SK-N-MC (cell line): ENCODE results near the gene CAMKMT.

ENCODE experiments used
- DNase-seq: peaks from one replicate; pipeline ENCODE4 v3.0.0-alpha.2; 2011; ENCODE audit warnings: low read depth, low spot score
- H3K27ac ChIP-seq: fragments of 200-600 bp; sonication (generic); 2 replicates; pipeline ENCODE4 v1.5.1; 2016; ENCODE audit warnings: mixed run types
- H3K36me3 ChIP-seq: fragments of 200-600 bp; sonication (generic); 2 replicates; pipeline ENCODE4 v1.6.1; 2017; ENCODE audit warnings: antibody characterized with exemption, low read length, mixed read lengths; ENCODE audit not compliant: insufficient read depth
- H3K4me3 ChIP-seq: fragments of 200-600 bp; sonication (generic); 2 replicates; pipeline ENCODE4 v1.5.1; 2016
- H3K9ac ChIP-seq: fragments of 200-600 bp; sonication (generic); 2 replicates; pipeline ENCODE4 v1.8.0; 2017; ENCODE audit warnings: mixed run types, mixed read lengths; ENCODE audit not compliant: insufficient read length
- H3K9me3 ChIP-seq: fragments of 200-600 bp; sonication (generic); 2 replicates; pipeline ENCODE4 v1.6.1; 2017; ENCODE audit warnings: low read depth, mild to moderate bottlenecking, antibody characterized with exemption, low read length, moderate library complexity, mixed read lengths
- EZH2 ChIP-seq: fragments of 200-600 bp; sonication (generic); IDR thresholded peaks from one replicate; pipeline ENCODE4 v1.6.1; 2017; ENCODE audit warnings: antibody characterized with exemption
- FOXP2 ChIP-seq: optimal IDR thresholded peaks from 2 replicates; pipeline ENCODE3; 2011; ENCODE audit warnings: mild to moderate bottlenecking, moderate library complexity; ENCODE audit not compliant: insufficient read depth; ENCODE audit errors: extremely low read length, control extremely low read depth
- POLR2AphosphoS5 ChIP-seq: IDR thresholded peaks from 2 replicates; pipeline ENCODE4 v1.6.1; 2012; ENCODE audit warnings: mild to moderate bottlenecking, low read depth, low read length, borderline replicate concordance

CAMKMT gene

DNA sequence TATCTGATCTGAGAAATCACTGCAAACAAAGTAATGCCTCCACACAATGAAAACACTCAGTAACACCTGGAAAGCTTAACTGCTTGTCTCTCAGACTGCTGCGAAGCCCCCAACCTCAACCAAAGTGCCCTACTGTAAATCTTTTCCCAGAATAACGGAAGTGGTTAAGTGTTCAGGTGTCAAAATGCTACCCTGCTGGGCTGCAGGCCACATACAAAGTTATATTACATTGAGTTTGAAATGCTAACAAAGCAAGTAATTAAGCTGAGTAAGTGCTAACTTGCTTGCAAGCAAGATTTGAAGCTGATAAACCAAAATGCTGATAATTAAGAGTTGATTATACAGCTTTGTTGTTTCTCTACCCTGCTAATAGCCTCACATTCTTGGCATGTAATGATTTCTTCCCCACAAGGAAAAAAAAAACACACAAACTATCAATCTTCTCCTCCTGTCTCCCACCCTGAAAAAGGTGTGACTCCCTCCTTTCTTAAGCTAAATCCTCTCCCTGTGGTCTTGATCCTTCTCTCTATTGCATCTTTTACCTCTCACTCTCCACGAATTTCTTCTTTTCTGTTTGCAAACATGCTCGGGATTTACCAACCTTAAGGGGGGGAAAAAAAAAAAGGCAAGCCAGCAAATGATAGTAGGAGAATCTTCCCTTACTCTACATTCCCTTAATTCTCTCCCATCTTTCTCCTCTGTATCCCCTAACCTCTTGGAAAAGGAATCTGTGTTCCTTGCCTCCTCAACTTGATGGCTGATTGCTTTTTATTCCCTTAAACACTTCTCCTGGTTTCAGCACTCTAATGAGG, 312.9 kb downstream of the CAMKMT start:
- Histone ChIP-seq H3K36me3 (no peaks in the 10 kb centered on the region), H3K27ac (no peak overlapping the region), H3K9me3 (no peaks in the 10 kb centered on the region), H3K9ac (no peak overlapping the region), H3K4me3 (no peak overlapping the region)
- TF ChIP-seq FOXP2, result no peak
- no peak; the same call in 1 of the 2 replicates for TF ChIP-seq POLR2AphosphoS5
- TF ChIP-seq EZH2, result no peak
- DNase-seq, result no peak

DNA sequence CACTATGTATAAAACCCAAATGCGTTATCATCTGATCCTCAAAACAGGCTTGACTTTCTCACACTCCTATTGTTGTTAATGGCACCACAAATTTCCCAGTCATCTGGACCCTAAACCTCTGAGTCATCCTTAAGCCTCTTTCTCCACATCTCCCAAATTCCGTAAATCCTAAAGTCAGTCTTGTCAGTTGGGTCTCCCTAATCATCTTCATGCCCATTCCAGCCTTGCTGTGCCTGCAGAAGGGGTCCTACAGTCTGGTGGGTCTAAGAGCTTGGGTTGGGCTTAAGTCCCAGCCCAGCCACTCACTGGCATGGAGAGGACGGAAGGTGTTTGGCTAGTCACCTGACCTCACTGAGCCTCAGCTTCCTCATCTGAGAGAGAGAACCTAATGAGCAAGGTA, 314.6 kb downstream of the CAMKMT start:
- DNase-seq, result no peak
- no peaks in the 10 kb centered on the region for H3K36me3 ChIP-seq
- no peak overlapping the region for H3K4me3 ChIP-seq
- H3K9ac ChIP-seq, result no peak overlapping the region
- TF ChIP-seq EZH2, result no peak
- no peak for TF ChIP-seq FOXP2
- no peak for TF ChIP-seq POLR2AphosphoS5
- no peak overlapping the region for H3K27ac ChIP-seq
- H3K9me3 ChIP-seq, result no peaks in the 10 kb centered on the region

DNA sequence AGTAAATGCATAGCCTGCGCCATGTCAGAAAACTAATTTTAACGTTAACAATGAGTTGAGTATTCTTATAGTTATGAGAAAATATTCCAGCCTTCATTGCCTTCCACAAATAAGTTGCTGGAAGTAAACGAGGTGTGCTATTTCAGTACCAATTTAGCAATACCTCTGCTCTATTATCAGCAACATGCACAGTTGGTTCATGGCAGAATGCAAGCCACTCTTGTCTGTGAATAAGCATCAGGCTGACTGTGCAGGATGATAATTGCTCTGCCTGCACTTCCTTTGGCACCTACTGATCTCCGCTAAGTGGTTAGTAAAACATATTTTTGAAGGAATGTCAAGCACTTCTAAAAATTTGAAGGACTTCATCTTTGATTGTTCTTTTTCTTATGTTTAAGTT, 317.8 kb downstream of the CAMKMT start:
- Histone ChIP-seq H3K4me3 (no peak overlapping the region), H3K36me3 (no peaks in the 10 kb centered on the region), H3K27ac (no peak overlapping the region), H3K9me3 (no peaks in the 10 kb centered on the region), H3K9ac (no peak overlapping the region)
- DNase-seq, result no peak
- TF ChIP-seq POLR2AphosphoS5, result no peak
- TF ChIP-seq EZH2, result no peak
- TF ChIP-seq FOXP2, result no peak

DNA sequence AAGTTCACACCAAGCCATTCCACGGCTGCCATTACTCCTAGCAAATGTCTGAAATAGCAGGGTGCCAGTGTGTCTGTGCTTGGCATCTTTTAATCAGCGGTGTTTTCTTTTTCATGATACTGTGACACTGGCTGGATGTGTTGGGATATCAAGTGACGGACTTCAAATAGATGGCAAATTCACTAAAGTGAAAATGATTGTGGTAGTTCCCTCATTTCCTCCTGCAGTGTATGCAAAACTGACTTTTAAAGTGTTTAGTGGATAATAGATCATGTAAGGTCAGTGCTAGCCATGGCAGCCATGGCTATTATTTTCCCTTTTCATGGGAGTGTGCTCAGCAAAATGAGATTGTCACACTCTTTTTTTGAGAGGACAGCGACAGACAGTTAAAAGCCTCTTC, 318.2 kb downstream of the CAMKMT start:
- no peak for DNase-seq
- no peak overlapping the region for H3K9ac ChIP-seq
- no peak overlapping the region for H3K4me3 ChIP-seq
- H3K9me3 ChIP-seq, result no peaks in the 10 kb centered on the region
- no peaks in the 10 kb centered on the region for H3K36me3 ChIP-seq
- no peak overlapping the region for H3K27ac ChIP-seq
- TF ChIP-seq EZH2 (no peak), FOXP2 (no peak), POLR2AphosphoS5 (no peak)

DNA sequence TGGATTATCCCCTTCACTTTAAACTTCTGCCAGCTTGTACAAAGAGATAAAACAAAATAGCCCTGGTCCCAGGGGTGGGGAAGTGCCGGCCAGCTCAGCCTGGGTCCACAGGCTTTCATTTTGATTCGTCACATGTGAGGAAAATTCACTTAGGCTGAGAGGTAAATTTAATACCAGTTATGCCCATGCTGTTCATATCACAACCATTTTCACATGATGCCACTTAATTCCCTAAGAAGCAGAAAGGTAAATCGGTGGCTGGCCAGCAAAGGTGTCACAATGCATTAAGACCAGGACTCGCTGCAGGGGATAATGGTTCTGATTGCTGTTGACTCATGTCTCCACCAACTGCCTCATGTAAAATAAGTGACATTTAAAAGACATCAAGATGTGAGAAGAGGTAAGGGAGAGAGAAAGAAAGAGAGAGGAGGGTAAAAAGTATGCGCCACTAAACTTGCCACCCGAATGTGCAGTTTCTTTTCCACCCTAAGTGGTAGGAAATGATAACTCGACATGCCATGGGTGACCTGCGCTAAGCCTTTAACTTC, 318.8 kb downstream of the CAMKMT start:
- no peak for DNase-seq
- TF ChIP-seq EZH2, result no peak
- TF ChIP-seq FOXP2, result no peak
- no peak for TF ChIP-seq POLR2AphosphoS5
- Histone ChIP-seq H3K36me3 (no peaks in the 10 kb centered on the region), H3K9me3 (no peaks in the 10 kb centered on the region), H3K27ac (no peak overlapping the region; the same call in 1 of the 2 replicates), H3K4me3 (no peak overlapping the region), H3K9ac (no peak overlapping the region)

DNA sequence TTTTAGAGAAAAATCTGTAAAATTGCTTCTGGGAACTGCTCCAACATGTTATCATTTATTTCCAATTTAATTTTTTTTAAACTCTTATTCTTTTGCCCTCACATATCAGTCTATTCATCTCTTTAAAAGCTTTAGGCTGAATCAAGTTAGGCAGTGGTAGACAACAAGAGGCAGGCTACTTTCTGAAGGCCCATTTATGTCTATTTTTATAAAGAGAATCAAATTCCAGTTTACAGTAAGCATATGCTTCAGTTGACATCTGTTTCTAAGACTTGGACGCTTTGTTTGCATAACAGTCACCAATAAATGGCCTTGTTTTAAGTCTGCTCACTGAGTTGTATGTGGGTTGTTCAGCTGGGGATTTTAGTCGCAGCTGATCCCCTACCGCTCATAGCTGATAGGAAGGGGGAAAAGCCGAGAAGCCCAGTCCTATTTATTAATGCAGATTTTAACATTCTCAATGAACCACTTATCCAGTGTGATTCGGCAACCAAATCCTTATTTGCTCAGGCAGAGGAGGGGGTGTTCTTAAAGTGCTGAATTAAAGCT, 319.3 kb downstream of the CAMKMT start:
- Histone ChIP-seq H3K4me3 (no peak overlapping the region), H3K9me3 (no peaks in the 10 kb centered on the region), H3K9ac (no peak overlapping the region), H3K27ac (no peak overlapping the region; the same call in 1 of the 2 replicates), H3K36me3 (no peaks in the 10 kb centered on the region)
- DNase-seq, result no peak
- TF ChIP-seq POLR2AphosphoS5 (no peak), EZH2 (no peak), FOXP2 (no peak)

DNA sequence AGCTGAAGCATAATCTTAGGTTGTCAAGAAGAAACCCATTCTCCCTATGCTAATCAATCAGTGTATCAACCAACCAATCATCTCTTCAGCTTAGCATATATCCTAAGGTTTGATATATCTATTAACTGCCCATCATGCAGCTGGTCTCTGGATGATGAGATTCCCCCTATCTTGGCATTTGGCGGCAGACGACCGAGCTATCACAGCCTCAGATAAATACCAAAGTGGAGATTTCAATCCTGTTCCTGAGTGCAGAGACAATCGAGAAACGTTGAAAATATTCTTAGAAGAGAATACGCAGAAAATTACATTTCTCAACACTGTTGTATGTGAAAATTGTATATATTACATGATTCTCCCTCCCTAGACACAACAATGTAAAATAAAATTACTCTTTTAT, 320.7 kb downstream of the CAMKMT start:
- Histone ChIP-seq H3K9ac (no peak overlapping the region), H3K9me3 (no peaks in the 10 kb centered on the region), H3K27ac (no peak overlapping the region), H3K36me3 (no peaks in the 10 kb centered on the region), H3K4me3 (no peak overlapping the region)
- TF ChIP-seq EZH2, result no peak
- no peak for TF ChIP-seq POLR2AphosphoS5
- no peak for TF ChIP-seq FOXP2
- DNase-seq, result no peak

DNA sequence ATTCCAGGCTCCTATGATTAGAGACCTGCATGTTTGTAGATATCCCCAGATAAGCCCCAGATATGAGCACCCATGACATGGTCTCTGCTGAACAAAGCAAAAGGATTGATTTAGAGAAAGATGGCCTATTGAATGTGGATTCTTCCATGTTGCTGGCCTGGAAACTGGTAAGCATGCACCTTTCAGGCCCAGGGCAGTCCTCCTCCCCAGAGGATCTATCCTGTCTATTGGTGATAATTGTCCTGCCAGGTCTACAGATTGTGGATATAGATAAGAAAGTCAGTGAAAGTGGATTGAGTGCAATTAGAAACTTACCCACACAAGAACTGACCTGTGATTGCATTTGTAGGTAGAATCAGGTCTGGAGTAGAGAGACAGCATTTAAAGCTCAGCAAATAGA, 322.8 kb downstream of the CAMKMT start:
- no peak for TF ChIP-seq EZH2
- no peak for TF ChIP-seq FOXP2
- DNase-seq, result no peak
- Histone ChIP-seq H3K9ac (no peak overlapping the region), H3K36me3 (no peaks in the 10 kb centered on the region), H3K9me3 (no peaks in the 10 kb centered on the region), H3K27ac (no peak overlapping the region), H3K4me3 (no peak overlapping the region)

DNA sequence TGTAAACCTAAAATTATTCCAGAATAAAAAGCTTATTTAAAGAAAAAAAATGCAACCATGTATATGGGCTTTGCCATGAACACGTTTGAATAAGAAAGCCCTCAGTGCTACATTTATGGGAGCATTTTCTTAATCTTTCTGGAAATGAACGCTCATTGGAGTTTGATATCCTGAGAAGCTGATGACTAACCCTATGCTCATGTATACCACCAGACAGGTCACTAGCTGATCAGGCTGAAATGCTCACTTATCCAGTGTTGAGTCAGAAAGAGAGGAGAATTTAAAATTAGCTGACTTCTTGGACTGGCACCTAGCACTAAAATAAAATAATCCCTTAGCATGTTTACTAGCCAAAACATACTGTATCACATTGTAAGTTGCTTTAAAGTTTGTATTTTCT, 324.8 kb downstream of the CAMKMT start:
- no peak overlapping the region for H3K27ac ChIP-seq
- DNase-seq, result no peak
- no peaks in the 10 kb centered on the region for H3K36me3 ChIP-seq
- H3K9ac ChIP-seq, result no peak overlapping the region
- H3K9me3 ChIP-seq, result no peaks in the 10 kb centered on the region
- no peak for TF ChIP-seq POLR2AphosphoS5
- H3K4me3 ChIP-seq, result no peak overlapping the region
